Measurements from ENCODE around the gene SCAPER.
A peak's percentile ranks its signal among the peaks of the same experiment; 100 is the strongest.

Gene SCAPER

DNA sequence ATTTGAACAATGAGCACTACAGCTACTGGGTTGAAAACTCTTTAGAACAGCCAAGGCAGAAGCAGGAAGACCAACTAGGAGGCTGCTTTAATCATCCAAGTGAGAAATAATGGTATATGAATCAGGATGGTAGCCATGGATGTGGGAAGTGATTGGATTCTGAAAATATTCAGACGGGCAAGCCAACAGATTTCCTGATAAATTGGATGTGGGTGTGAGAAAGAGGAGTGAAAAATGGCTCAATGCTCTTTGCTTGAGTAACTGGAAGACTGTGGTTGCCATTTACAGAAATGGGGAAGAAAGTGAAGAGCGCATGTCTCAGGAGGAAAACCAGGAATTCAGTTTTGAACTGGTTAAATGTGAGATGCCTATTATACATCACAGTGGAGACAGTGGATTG is 518.2 kb downstream of the SCAPER start:
- no peak for DNase-seq

DNA sequence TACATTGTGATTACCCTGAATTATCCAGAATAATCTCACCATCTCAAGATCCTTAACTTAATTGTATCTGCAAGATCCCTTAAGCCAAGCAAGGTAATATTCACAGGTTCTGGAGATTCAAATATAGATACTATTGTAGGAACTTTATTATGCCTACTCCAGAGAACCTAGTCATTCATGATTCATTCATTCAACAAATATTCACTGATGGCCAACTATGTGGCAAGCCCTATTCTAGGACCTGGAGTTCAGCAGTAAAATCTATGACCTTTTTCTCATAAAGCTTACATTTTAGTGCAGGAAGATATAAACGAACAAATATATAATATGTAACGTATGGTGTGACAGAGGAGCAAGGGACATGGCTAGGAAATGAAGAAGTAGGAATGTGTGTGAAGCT is 519.0 kb downstream of the SCAPER start:
- DNase-seq = no peak

DNA sequence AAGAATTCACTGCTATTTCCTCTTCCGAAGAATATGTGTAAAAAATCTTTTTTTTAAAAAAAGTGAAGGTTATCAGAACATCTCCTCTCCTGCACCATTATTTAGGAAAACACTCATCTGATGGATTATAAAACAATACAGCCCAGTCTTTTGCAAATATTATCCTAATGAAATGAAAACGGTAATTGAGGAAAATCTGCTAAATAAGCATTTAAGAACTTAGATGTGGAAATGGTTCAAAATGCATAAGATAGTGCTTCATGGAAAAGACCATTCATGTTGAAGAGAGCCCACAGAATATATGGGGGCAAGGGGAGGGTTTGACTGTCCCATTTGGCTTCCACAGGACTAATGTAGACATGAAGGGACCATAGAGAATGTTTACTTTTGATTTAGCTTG is 520.7 kb downstream of the SCAPER start:
- DNase-seq = no peak

DNA sequence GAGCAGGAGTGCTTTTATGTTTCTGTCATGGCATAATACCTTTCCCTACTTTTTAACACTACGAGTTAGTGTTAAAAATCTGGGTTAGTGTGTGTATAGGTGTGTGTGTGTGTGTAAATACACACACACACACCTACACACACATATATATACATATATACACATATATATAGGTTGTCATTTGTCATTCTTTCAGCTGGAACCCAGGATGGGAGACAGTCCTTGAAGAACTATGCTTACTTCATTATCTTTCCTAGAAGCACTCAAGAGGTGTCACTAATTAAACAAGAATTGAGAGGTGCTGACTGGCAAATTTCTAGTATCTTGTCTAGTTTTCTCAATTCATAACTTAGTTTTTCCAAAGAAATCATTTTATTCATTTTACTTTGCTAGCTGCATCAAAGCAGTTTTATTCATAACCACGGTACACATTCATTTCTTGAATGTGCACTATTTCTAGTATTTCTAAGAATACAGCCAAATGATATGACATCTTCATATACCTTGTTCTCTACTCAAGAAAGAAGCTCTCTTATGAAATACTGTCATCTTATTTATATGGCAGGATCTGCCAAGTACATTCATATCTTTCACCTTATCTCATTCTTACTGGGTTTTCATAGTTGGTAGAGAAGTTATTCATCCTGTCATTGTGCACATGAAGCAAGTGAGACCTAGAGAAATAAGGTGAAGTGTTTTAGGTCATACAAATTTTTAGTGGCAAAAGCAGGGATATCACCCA is 522.0 kb downstream of the SCAPER start:
- DNase-seq = peak; percentile 21

DNA sequence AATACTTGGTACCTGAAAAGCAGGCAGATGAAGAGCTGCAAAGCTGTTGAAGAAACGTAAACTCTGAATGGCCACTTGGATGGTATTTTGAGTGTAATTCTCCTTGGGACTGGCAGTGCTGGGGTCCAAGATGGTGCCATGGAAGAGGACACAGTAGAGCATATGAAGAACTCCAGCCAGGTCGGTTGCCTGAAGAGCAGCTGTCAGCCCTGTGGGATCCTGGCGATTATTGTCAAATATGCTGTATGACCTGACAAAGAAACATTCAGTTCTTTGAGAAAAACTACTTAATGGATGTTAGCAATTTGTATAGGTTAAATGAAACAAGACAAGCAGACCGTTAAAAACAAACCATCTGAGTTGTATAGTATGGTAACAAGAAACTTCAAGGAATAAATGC is 523.8 kb downstream of the SCAPER start:
- no peak for DNase-seq

DNA sequence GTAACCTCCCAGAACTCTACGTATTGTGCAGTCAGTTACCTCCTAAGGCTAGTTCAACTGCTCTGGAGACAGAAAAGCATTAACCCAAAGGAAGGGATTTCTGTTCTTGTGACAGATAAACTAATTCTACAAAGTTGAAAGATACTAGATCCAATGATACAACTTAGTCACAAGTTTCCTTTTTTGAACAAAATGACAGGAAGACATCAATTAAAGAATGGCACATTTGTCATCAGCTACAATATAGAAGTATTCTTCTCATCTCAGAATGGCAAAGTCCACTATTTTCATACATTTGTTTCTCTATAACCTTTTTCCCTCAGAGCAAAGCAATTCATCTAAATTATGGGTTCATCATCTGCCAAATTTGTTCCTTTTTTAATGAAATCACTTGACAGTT is 524.9 kb downstream of the SCAPER start:
- no peak for DNase-seq

DNA sequence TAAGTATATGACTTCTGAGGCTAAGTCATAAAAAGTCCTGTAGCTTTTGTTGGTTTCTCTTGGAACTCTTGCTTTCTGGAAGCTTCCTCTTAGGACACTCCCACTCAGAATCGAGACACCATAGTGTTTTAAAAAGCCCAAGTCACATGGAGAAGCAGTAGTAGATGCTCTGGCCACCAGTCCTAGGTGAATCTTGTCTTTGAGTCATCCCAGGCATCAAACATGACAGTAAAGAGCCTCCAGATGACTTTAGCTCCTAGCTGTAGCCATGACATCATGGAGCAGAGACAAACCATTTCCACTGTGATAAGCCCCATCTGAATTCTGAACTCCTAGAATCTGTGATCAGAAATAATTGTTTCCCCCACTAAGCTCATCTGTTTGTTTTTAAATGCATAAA is 526.4 kb downstream of the SCAPER start:
- no peak for DNase-seq

DNA sequence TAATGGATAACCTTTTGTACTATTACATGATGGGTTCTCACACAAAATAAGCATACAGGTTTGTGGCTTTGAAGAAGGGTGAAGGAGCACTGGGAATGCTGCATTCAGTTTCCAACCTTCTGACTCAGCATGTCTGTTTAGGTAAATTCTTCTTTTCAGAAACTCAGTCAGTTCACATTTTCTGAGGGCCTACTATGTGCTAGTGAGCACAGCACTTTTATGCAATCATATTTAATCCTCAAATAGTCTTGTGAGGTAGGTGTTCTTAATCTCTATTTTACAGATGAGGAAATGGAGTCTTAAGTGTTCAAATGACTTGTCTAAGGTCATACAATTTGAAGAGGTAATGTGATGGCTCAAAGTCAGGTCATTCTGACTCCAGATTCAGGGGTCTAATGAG is 527.4 kb downstream of the SCAPER start:
- DNase-seq = no peak

DNA sequence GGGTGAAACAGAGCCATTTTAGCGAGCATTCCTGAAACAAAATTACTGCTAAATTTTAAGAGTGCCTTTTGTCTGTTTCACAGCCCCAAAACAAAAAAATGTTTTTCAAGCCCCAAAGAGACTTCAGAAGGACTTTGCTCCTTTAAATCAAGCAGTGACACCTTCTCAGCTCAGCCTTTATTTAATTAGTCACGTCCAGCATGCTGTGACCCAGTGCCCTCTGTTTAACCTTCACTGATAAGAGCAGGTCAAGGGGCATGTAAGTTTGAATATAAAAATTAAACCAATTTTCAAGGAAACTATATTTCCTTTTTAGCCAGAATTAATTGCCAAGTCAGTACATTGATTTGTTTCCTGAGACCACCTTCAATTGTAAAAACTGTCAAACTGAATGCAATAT is 527.9 kb downstream of the SCAPER start:
- DNase-seq = no peak

DNA sequence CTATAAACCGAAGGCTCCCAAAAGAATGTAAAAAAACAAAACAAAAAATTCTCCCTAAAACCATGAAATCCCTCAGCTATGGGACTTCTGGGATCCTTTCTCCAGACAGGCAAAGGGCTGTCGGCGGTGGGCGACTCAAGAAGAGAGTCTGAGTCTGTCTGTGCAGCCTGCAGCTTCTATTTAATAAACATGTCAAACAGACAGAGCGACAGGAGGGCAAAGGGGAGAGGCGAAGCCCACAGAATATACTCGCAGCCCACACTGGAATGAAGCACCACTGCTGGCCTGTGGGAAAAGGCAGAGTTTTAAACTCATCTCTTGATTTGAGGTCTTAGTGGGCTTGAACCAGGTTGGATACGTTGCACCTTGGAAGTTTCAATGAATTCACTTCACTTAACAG is 528.3 kb downstream of the SCAPER start:
- DNase-seq = no peak

DNA sequence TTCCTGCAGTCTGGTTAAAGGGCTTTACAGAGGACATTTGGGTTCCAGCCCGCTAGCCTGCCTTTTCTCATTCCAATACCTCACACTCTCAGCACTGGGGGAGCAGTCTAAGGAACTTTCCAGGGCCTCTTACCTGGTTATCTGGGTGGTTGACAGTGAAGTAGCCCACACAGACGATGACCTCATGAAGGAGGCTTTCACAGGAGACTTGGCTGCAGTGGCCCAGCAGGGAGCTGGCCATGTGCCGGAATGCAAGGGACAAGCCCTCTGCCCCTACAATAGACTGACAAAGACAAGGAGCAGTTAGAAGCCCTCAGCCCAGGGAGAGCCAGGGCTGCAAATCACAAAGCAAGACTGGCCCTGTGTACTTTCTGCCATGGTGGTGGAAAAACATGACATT is 529.1 kb downstream of the SCAPER start:
- no peak for DNase-seq

DNA sequence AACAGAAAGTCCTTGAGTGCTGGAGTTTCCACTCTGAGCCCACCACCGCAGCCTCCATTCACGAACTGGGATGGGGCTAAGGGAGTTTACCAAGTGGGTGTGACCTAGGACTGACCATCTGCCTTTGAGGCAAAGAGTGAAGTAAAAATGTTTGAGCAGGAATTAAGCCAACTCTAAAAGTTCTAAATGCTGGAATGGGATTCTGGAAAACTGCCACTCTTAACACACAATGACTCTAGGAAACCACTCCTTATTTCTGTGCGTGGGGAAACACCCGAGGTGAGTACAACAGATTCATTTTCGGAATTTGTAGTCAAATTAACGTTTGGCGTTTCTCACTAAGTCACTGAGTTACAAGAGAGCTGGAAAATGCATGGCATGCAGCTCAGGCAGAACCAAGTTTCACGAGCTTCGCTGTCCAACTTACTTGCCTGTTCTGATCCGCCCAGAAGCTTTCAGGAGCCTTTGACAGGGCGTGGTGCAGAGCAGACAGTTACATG is 537.0 kb downstream of the SCAPER start:
- no peak for DNase-seq

DNA sequence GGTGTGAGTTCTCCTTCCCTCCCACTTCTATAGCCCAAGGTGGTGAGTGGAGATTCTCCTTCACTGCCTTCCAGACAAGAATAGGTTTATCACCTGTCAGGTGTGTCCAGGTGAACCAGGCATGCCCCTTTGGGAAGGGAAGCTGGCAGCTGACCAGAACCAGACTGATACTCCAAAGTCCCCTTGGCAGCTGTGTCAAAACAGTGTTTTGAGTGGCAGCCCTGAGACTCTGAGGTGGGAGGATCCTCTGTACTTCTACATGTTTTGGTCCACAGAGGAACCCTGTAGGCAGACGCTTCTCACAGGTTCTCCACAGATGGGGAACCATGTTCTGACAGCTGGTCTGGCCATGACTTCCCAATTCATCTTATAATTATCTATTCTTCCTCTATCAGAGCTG is 538.4 kb downstream of the SCAPER start:
- DNase-seq = no peak

DNA sequence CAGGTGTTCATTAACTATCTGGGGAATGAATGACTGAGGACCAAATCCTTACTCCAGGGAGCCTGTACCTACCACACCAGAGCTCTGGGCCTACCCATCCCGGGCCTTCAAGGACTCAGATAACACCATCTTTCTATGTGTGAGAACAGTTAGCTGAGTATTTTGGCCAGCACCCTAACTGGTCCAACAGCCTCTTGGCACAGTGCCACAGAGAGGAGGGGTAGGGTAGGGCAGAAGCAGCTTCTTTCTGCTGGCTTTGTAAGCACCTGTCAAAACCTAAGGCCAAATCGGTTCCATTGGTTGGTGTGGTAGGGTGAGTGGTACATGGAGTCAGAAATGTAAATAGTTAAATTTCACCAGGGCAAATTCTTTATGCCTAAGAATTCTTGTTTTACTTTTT is 541.9 kb downstream of the SCAPER start:
- DNase-seq = no peak

DNA sequence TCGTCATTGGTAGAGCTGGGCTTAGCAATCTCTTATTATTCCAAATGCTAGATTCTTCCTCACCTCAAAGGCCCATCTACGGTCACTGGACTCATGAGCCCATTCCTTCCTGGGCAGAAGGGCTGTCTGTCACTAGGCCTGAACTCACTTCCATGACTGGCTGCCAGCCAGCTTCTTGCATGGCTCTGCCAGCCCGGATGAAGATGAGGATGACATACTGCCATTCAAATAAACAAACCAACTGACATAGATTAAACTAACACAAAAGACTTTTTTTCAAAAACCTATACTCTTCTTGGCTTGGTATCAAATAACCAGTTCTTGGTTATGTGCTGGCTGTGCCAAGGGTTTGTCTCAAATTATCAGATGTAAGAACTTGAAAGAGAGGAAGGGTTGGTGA is 544.7 kb downstream of the SCAPER start:
- no peak for DNase-seq

DNA sequence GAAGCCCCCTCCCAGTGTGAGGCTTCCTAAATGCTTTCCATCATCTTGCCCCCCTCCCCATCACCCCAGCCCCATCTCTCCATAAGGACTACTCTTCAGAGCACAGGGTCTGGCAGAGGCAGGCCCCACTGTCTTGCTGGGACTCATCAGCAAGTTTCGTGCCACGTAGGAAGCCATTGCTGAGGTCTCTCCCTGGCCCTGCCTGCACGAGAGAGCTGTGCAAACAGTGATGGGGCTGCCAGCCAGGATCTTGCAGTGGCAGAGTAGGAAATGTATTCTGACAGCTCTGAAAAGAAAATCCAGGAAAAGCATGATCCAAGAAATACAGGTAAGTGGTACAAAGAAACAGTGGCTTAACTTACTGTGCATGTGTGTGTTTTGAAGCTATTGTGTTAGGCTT is 546.0 kb downstream of the SCAPER start:
- DNase-seq = no peak

DNA sequence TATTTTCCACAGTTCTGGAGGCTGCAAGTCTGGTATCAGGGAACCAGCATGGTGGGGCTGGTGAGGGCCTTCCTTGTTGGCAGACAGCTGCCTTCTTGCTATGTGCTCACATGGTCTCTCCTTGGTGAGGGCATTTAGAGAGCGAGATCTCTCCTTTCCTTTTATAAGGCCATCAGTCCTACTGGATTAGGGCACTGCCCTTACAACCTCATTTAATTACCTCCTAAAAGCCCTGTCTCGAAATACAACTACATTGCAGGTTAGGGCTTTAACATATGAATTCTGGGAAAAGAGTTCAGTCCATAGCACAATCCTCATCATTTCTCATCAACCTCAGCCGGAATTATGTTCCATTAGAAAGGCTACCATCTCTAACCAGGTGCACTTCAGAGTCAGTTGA is 546.7 kb downstream of the SCAPER start:
- no peak for DNase-seq

DNA sequence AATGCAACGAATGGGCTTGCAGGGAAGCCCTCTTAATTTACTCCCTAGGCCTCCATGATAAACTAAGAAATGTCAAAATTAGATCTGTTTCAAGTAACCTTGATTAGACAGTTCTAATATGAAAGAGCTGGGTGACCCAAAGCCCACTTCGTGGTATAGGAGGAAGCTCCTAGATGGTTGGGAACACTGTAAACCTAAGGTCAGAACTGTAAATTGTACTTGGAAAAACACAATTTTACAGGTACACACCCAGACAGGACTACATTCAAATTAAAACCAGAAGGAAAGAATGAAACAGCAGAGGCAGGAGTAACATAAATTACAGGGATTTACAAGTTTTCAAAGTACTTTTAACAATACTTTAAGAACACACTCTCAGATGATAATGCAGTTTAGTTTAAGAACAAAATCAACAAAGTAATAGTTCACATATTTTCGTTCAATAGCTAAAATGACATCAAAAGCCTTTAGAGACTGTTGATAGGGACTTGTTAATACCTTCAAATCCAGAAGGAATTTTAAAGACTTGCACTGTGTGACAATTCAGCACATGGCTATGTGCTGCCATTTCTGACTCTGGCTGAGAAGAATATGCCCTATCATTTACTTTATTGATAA is 550.2 kb downstream of the SCAPER start:
- DNase-seq = no peak

DNA sequence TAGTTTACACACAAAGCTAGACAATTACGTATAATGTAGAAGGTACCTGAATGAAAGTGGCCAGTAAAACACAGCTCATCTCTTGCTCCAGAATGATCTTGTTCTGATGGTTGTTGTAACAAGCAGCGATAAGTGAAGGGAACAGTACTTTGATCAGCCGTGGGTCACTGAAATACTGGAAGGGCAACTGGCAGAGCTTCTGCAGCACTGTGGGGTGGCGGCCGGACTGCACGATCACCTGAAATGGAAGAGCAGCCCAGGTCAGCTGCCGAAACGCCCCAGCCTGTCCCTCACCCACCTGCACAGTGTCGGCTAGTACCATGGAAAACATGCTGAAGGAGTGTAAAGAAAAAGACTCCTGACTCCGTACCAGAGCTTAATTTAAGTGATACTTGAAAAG is 551.2 kb downstream of the SCAPER start:
- DNase-seq = no peak

DNA sequence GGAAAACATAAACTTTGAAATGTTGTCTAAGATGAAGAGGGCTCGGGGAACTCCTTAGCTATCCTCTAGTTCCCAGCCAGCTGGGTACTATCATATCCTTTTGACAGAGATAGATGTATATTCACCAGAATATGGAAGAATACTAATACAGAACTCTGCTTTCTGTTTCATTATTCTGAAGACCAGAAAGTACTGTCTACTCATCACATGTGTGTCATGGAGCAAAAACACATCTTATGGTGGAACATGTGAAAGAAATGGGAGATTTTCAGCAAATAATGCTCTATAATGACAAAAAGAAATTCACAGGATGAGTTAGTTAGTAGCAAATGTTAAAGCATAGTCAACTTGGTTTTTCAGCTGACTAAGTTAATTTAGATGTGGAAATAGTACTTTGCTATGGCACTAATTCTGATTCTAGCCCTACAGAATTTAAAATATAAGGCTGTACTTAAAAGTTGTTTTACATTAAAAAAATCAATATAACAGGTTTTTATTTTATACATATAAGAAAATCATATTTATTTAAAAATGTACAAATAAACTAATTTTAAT is 552.0 kb downstream of the SCAPER start:
- no peak for DNase-seq

DNA sequence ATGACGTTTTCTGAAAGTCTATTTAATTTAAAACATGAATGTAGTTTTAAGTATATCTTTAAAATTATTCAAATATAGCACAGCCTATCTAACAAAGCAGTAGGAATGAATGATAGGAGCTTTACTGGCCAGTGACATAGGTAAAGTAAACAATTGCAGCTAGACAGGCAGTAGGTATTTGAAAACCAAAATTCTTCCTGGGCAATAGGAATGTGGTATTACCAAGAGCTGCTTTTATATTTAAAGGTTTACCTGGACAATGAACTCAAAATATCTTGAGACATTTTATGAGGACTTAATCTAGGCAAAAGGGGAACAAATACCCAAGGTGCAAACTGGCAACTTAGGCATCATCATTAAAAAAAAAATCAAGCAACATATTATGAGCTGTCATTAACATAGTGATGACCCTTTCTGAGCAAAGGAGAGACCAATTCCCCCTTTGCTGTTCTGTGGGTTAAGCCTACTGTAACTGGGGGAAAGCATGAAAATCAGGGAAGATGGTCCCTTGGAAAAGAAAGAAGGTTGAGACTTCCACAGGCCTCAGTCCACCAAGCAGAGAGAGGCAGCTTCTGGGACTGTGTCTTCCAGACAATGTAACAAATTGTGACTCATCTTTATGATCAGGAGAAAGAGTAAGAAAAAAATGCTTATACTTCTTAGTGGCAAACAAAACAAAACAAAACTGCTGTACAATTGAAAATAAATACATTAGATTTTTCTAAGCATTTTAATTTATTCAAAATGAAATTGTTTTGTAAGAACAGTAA is 555.7 kb downstream of the SCAPER start:
- no peak for DNase-seq

DNA sequence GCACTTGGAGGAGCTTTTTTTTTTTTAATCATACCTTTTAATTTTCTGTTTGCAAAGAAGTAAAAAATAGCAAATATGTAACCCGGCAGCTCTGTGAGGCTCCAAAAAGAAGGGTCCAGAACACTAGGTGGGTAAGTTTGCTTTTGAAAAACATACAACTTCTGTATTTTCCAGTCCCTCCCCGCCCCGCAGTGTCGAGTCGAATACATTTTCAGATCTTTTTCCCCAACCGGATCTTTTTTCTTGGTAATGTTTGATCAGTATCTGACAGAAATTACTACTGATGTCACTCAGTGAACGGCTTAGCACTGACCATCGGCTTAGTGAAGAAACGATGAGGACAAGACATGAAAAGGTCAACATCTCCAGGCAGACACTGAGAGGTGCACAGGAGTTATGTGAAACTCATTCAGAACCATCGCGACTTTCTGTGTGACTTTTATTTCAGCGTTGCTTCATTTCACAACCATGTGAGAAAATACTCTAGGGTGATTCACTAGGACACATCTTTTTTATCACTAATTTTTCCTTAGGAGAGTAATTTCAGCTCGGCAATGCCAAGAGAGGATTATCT is 557.6 kb downstream of the SCAPER start:
- no peak for DNase-seq
